Heart left ventricle (tissue), 16 donors: ENCODE data around the gene PTPN3. TPM values are rescaled to one million over a fixed set of nuclear protein-coding genes. Genes with fewer than 3 reads are reported as not detected.
"Not testable (repeated sequence)": the region's sequence is repeated elsewhere in the genome, so short reads cannot be mapped to it uniquely, and the experiment has no call there.

Experiments used
- ATAC-seq, 4 donors: fragments of 200-7000 bp; cut with Tn5 transposase; one replicate each; pipeline ENCODE4 v1.9.1; 2020 to 2022; ENCODE audit warnings: moderate library complexity in 4 of 4, mild to moderate bottlenecking in 3 of 4, moderate number of reproducible peaks in 1 of 4
- DNase-seq, 5 donors: peaks; one replicate each; pipeline ENCODE4 v3.0.0-alpha.2; 2020
- H3K27ac ChIP-seq, 12 donors: fragments of 200-600 bp; sonication (generic) in 4 of 12; one replicate each; pipeline versions ENCODE4 v1.5.0 to v1.8.0; 2016 to 2022; ENCODE audit warnings: mild to moderate bottlenecking in 2 of 12
- H3K27me3 ChIP-seq, 9 donors: fragments of 200-600 bp; sonication (generic) in 2 of 9; one replicate each; pipeline versions ENCODE4 v1.5.1 to v1.8.0; 2016 to 2022; ENCODE audit warnings: mild to moderate bottlenecking in 3 of 9
- H3K36me3 ChIP-seq, 9 donors: fragments of 200-600 bp; sonication (generic) in 2 of 9; one replicate each; pipeline versions ENCODE4 v1.5.0 to v1.8.0; 2018 to 2022; ENCODE audit warnings: mild to moderate bottlenecking in 2 of 9
- H3K4me1 ChIP-seq, 12 donors: fragments of 200-600 bp; sonication (generic) in 4 of 12; one replicate each; pipeline versions ENCODE4 v1.5.0 to v1.8.0; 2016 to 2022; ENCODE audit warnings: mild to moderate bottlenecking in 3 of 12
- H3K4me3 ChIP-seq, 12 donors: fragments of 200-600 bp; sonication (generic) in 4 of 12; one replicate each; pipeline versions ENCODE4 v1.5.0 to v1.8.0; 2017 to 2022; ENCODE audit warnings: mild to moderate bottlenecking in 9 of 12, moderate library complexity in 4 of 12
- H3K9me3 ChIP-seq, 12 donors: fragments of 200-600 bp; sonication (generic) in 4 of 12; one replicate each; pipeline versions ENCODE4 v1.5.0 to v1.8.0; 2016 to 2022; ENCODE audit warnings: mild to moderate bottlenecking in 1 of 12
- POLR2A ChIP-seq, 2 donors: fragments of 450-650 bp; IDR thresholded peaks; one replicate each; pipeline ENCODE4 v1.6.1; 2017; ENCODE audit warnings: antibody characterized with exemption in 2 of 2, mild to moderate bottlenecking in 2 of 2, moderate library complexity in 2 of 2
- WGBS, 4 donors: extraction: QIAGEN DNeasy Blood & Tissue Kit in 2 of 4; methylation state at CpG; one replicate each; pipeline versions ENCODE4 v1.1.5 to v1.1.7; 2013 to 2018; 5-methylcytosine and 5-hydroxymethylcytosine counted together
- intact Hi-C, 10 donors: fragments of 100-400 bp; cut with DNase I; formaldehyde crosslinking; loops; one replicate each; pipeline versions ENCODE4 v1.11.1 to v1.14.2; 2022
- polyA plus RNA-seq, 2 donors: library from polyadenylated mRNA; stranded (reverse); fragments of 200-250 nt; gene quantifications; one replicate each; pipeline ENCODE4 v1.2.3, GENCODE V29; 2013
- total RNA-seq, 9 donors: library from RNA; depleted of rRNA in 2 of 9; stranded (reverse); fragments of >200 nt in 2 of 9; fragmentation: NEBNext Ultra II Directional in 3 of 9; extraction: Animal tissue kit (Norgen Biotek cat#: 25700) in 3 of 9; gene quantifications; one replicate each; pipeline versions ENCODE4 v1.1.0 to v1.2.4, GENCODE V29; 2016 to 2023
- TF ChIP-seq, protein P1 (sequence below), 12 donors: fragments of 200-600 bp; sonication (generic) in 4 of 12; IDR thresholded peaks; one replicate each; pipeline versions ENCODE4 v1.5.0 to v1.8.0; 2018 to 2022; ENCODE audit warnings: antibody characterized with exemption in 12 of 12, mild to moderate bottlenecking in 5 of 12
- donor health status: ischemic (EF 13 %, LVEDD 7.1; RV severe dilation, severe dysfunction).
- donor health status: healthy with polysubstance abuse.
- donor health status: DM: no; HTN: yes; CAD: no.
- donor health status: DM: no; HTN: no; CAD: no.
- donor health status: ischemic (EF 25% LVEDD 6.9; RV normal size, moderate dysfunction).
- donor health status: ischemic (EF 25% LVEDD 5.7; RV mildly dilated, moderate dysfunction).
- donor health status: healthy.
- donor health status: DM: yes; HTN: yes; CAD: no.
- donor health status: ischemic (EF 35%, LVEDD 5.7; RV mildly dilated, moderate dysfunction).
- donor health status: nonischemic (EF 11% LVEDD 7.7; RV severe dilation, severe dysfunction).
- donor health status: DM: yes; HTN: yes; CAD: no.
- donor health status: PGD.
- donor health status: ischemic (EF 29% LVEDD 5.4; RV normal size, mild dysfunction).
- donor health status: nonischemic (EF 23%, LVEDD 6.1; RV moderate dilation, normal function).

The PTPN3 gene
- total and polyA plus RNA-seq, 11 donors: 6.9 to 77.0 (median 51.7) TPM

DNA sequence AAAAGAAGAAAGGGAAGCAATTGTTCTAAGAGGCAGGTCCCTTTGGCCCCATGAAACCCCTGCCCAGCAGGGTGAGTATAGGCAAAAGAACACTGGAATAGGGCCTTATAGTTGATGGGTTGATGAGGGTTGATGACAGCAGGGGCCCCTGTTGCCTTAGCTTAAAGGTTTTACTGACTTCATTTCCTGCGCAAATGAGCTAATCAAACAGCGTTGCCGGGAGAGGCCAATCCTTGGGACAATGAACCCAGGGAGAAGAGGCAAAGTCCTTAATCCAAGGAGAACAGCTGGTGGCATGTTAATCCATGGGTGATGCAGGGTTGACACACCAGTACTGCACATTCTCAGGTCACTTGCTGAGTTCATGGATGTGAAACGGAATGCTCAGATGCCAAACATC lies 155.2 kb downstream of the PTPN3 start:
- intact Hi-C loops: no loop called here
- 83 to 93% (median 88%) methylated on average over 4 of the region's 4 CpGs for WGBS, 4 donors
- Histone ChIP-seq H3K27ac (no peak overlapping the region), H3K27me3 (no peaks in the 10 kb centered on the region), H3K4me1 (no peaks in the 10 kb centered on the region), H3K36me3 (no peaks in the 10 kb centered on the region), H3K9me3 (no peaks in the 10 kb centered on the region), H3K4me3 (no peak overlapping the region)
- DNase-seq (no peak), ATAC-seq (no peak)
- no peak for TF ChIP-seq POLR2A (IDR thresholded peaks at IDR 0.05)
- TF ChIP-seq, protein P1, sequence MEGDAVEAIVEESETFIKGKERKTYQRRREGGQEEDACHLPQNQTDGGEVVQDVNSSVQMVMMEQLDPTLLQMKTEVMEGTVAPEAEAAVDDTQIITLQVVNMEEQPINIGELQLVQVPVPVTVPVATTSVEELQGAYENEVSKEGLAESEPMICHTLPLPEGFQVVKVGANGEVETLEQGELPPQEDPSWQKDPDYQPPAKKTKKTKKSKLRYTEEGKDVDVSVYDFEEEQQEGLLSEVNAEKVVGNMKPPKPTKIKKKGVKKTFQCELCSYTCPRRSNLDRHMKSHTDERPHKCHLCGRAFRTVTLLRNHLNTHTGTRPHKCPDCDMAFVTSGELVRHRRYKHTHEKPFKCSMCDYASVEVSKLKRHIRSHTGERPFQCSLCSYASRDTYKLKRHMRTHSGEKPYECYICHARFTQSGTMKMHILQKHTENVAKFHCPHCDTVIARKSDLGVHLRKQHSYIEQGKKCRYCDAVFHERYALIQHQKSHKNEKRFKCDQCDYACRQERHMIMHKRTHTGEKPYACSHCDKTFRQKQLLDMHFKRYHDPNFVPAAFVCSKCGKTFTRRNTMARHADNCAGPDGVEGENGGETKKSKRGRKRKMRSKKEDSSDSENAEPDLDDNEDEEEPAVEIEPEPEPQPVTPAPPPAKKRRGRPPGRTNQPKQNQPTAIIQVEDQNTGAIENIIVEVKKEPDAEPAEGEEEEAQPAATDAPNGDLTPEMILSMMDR (IDR thresholded peaks at IDR 0.05): no peak

DNA sequence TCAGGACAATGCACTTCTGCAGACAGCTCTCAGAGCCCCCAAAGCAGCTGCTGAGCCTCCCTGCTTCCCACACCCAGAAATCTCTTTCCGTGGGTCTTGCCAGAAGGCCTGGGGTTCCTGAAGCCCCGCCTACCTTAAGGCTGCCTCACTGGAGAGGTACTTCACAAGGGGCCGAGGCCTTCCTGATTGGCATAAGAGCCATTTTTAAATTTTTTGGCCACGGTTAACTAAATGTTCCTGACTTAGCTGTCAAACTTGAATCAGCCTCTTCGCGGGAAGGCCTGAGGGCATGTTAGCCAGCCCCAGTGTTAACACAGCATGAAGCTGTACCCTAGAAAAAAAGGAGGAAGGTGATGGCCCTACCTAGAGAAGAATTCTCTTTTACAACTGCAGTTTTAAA lies 156.5 kb downstream of the PTPN3 start:
- no peak for ATAC-seq
- no peak for DNase-seq
- no peak for TF ChIP-seq POLR2A (IDR thresholded peaks at IDR 0.05)
- TF ChIP-seq, protein P1 (IDR thresholded peaks at IDR 0.05): no peak
- Histone ChIP-seq H3K4me1 (no peaks in the 10 kb centered on the region), H3K27ac (no peak overlapping the region), H3K9me3 (no peaks in the 10 kb centered on the region), H3K4me3 (no peak overlapping the region), H3K27me3 (no peaks in the 10 kb centered on the region), H3K36me3 (no peaks in the 10 kb centered on the region)
- intact Hi-C loops: no loop called here
- whole genome bisulfite sequencing, 4 donors: 58 to 76% (median 62%) methylated on average over 6 of the region's 6 CpGs

DNA sequence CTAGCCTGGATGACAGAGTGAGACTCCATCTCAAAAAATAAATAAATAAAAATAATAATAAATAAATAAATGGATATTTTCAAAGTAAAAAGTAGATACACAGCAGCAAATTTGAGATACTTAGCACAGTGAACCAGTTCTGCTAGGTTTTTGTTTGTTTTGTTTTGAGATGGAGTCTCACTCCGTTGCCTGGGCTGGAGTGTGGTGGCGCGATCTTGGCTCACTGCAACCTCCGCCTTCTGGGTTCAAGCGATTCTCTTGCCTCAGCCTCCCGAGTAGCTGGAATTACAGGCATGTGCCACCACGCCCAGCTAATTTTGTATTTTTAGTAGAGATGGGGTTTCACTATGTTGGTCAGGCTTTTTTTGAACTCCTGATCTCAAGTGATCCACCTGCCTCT lies 157.1 kb downstream of the PTPN3 start:
- intact Hi-C loops, H3K4me1 ChIP-seq, DNase-seq, H3K9me3 ChIP-seq, H3K36me3 ChIP-seq, H3K27me3 ChIP-seq, H3K4me3 ChIP-seq, ATAC-seq, H3K27ac ChIP-seq: not testable (repeated sequence)
- WGBS, 4 donors: 86 to 96% (median 92%) methylated on average over 7 of the region's 7 CpGs

DNA sequence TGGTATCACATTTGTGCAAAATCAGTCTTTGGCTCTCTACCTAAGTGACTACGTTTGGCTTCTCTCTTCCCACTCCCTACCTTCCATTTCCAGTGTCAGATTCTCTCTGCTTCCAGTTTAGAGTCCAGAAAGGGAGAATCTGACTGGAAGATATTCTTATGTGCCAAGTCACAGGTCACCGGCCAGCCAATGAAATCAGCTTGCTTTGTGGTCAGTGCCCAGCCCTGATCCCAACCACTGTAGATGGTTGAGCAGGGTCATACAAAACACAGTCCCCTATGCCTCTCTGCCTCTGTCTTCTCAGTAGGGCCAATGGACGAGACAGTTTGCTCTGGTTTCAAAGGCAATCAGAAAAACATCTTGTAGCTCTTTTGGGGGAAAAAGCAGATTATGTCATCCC lies 161.7 kb downstream of the PTPN3 start:
- 78 to 86% (median 81%) methylated on average over 3 of the region's 3 CpGs for WGBS, 4 donors
- peaks cover 0 to 5% (median 2%) of the 10 kb centered on the region in 12 donors for H3K4me1 ChIP-seq
- ATAC-seq (no peak), DNase-seq (no peak)
- TF ChIP-seq, protein P1 (IDR thresholded peaks at IDR 0.05): no peak
- no peak for TF ChIP-seq POLR2A (IDR thresholded peaks at IDR 0.05)
- H3K36me3 ChIP-seq: no peaks in the 10 kb centered on the region
- peaks cover 0 to 4% (median 0%) of the 10 kb centered on the region in 9 donors for H3K27me3 ChIP-seq
- intact Hi-C loops: no loop called here
- no peaks in the 10 kb centered on the region for H3K9me3 ChIP-seq
- H3K27ac ChIP-seq: no peak overlapping the region
- H3K4me3 ChIP-seq: no peak overlapping the region

DNA sequence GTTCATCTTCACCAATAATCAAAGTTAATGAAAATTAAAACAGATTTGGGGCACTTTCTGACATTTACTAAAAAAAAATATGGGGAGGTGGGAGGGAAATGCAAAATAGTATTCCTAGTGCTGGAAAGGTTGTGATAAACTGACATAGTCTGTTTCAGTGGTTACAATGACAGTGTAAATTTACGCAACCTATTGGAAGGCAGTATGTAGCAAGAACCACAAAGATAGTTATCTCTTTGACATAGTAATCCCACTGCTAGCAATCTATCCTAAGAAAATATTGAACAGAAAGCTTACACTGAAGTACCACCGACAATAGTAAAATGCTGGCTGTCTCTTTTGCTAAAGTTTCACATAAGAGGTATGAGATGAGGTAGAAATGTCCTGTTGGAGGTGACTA lies 162.2 kb downstream of the PTPN3 start:
- peaks cover 0 to 4% (median 0%) of the 10 kb centered on the region in 9 donors for H3K27me3 ChIP-seq
- H3K4me1 ChIP-seq: peaks cover 0 to 10% (median 2%) of the 10 kb centered on the region in 12 donors
- DNase-seq: no peak
- no peak overlapping the region for H3K4me3 ChIP-seq
- H3K27ac ChIP-seq: no peak overlapping the region
- H3K9me3 ChIP-seq: no peaks in the 10 kb centered on the region
- intact Hi-C loops: no loop called here
- WGBS, 4 donors: 87 to 97% (median 91%) methylated on average over 2 of the region's 2 CpGs
- H3K36me3 ChIP-seq: no peaks in the 10 kb centered on the region
- TF ChIP-seq POLR2A (IDR thresholded peaks at IDR 0.05): no peak
- TF ChIP-seq, protein P1 (IDR thresholded peaks at IDR 0.05): no peak
- no peak for ATAC-seq
